Neural progenitor cell (in vitro differentiated cells): ENCODE measurements around the gene SNX11. TPM values are rescaled to one million over a fixed set of nuclear protein-coding genes. Genes with fewer than 3 reads are reported as not detected.

Source experiments
- DNase-seq: peaks from one replicate; pipeline ENCODE4 v3.0.0-alpha.2; 2016; ENCODE audit warnings: low spot score
- H2AFZ ChIP-seq: fragments of 200-600 bp; sonication (generic); replicated peaks from 2 replicates; pipeline ENCODE4 v1.6.1; 2016; ENCODE audit warnings: antibody characterized with exemption
- H3F3A ChIP-seq: fragments of 200-600 bp; sonication (generic); 2 replicates; pipeline ENCODE4 v1.6.1; 2016; ENCODE audit warnings: antibody characterized with exemption, low read depth
- H3K27ac ChIP-seq: fragments of 200-600 bp; sonication (generic); 2 replicates; pipeline ENCODE4 v1.5.1; 2016; ENCODE audit warnings: mild to moderate bottlenecking
- H3K27me3 ChIP-seq: fragments of 200-600 bp; sonication (generic); 2 replicates; pipeline ENCODE4 v1.6.1; 2016; ENCODE audit warnings: mild to moderate bottlenecking, moderate library complexity
- H3K36me3 ChIP-seq: fragments of 200-600 bp; sonication (generic); 2 replicates; pipeline ENCODE4 v1.5.1; 2016
- H3K4me1 ChIP-seq: fragments of 200-600 bp; sonication (generic); 2 replicates; pipeline ENCODE4 v1.6.1; 2016; ENCODE audit warnings: mixed run types
- H3K4me2 ChIP-seq: fragments of 200-600 bp; sonication (generic); 2 replicates; pipeline ENCODE4 v1.6.1; 2016
- H3K4me3 ChIP-seq: fragments of 200-600 bp; sonication (generic); 2 replicates; pipeline ENCODE4 v1.5.1; 2016
- H3K79me2 ChIP-seq: fragments of 200-600 bp; sonication (generic); 2 replicates; pipeline ENCODE4 v1.6.1; 2016; ENCODE audit warnings: low read depth
- H3K9ac ChIP-seq: fragments of 200-600 bp; sonication (generic); 2 replicates; pipeline ENCODE4 v1.6.1; 2016
- H3K9me3 ChIP-seq: fragments of 200-600 bp; sonication (generic); 2 replicates; pipeline ENCODE4 v1.5.1; 2016; ENCODE audit warnings: low read depth
- H4K20me1 ChIP-seq: fragments of 200-600 bp; sonication (generic); 2 replicates; pipeline ENCODE4 v1.6.1; 2016; ENCODE audit warnings: low read depth
- H3K27ac Mint-ChIP-seq: 3 replicates; pipeline ENCODE4 v1.8.0; 2021; ENCODE audit warnings: mixed read lengths
- H3K27me3 Mint-ChIP-seq: 2 replicates; pipeline ENCODE4 v1.8.0; 2022; ENCODE audit warnings: low read depth, mild to moderate bottlenecking, inconsistent platforms, moderate library complexity, mixed read lengths; ENCODE audit not compliant: insufficient read depth
- H3K36me3 Mint-ChIP-seq: 3 replicates; pipeline ENCODE4 v1.8.0; 2021; ENCODE audit warnings: mixed read lengths
- H3K4me1 Mint-ChIP-seq: 3 replicates; pipeline ENCODE4 v1.8.0; 2021; ENCODE audit warnings: mixed read lengths
- H3K4me3 Mint-ChIP-seq: 3 replicates; pipeline ENCODE4 v1.8.0; 2021; ENCODE audit warnings: mild to moderate bottlenecking, moderate library complexity, mixed read lengths
- H3K9me3 Mint-ChIP-seq: 3 replicates; pipeline ENCODE4 v1.8.0; 2020; ENCODE audit warnings: mixed read lengths
- EZH2 ChIP-seq: fragments of 200-600 bp; sonication (generic); IDR thresholded peaks from 2 replicates; pipeline ENCODE4 v1.6.1; 2017; ENCODE audit warnings: antibody characterized with exemption, mild to moderate bottlenecking, moderate library complexity
- EZH2phosphoT487 ChIP-seq: fragments of 200-600 bp; sonication (generic); IDR thresholded peaks from 2 replicates; pipeline ENCODE4 v1.6.1; 2017; ENCODE audit warnings: antibody characterized with exemption
- total RNA-seq: library from RNA; depleted of rRNA; stranded (reverse); fragments of >200 nt; gene quantifications from 2 replicates; pipeline ENCODE4 v1.2.3, GENCODE V29; 2015; ENCODE audit warnings: low replicate concordance
- TF ChIP-seq, protein P1 (sequence below): fragments of 200-600 bp; sonication (generic); IDR thresholded peaks from 2 replicates; pipeline ENCODE4 v1.5.1; 2017; ENCODE audit warnings: antibody characterized with exemption, mild to moderate bottlenecking

The SNX11 gene
- total RNA-seq, 1 donor from 2014 or later = 23.4 TPM

- Histone ChIP-seq H3K4me1 (peaks cover 8% of the 10 kb centered on the region), H3K79me2 (peaks cover 23% of the 10 kb centered on the region), H3K4me2 (no peak overlapping the region), H3K36me3 (no peaks in the 10 kb centered on the region), H2AFZ (no peak overlapping the region), H3K9ac (no peak overlapping the region), H3K27me3 (no peaks in the 10 kb centered on the region), H3K4me3 (no peak overlapping the region), H4K20me1 (peaks cover 66% of the 10 kb centered on the region), H3K9me3 (no peaks in the 10 kb centered on the region), H3F3A (peaks cover 29% of the 10 kb centered on the region), H3K27ac (no peak overlapping the region)
- Mint-ChIP-seq H3K9me3 (no peaks in the 10 kb centered on the region), H3K4me1 (peaks cover 11% of the 10 kb centered on the region), H3K27ac (no peak overlapping the region), H3K36me3 (peaks cover 53% of the 10 kb centered on the region), H3K27me3 (peaks cover 6% of the 10 kb centered on the region), H3K4me3 (no peak overlapping the region)
- no peak for DNase-seq
- TF ChIP-seq, protein P1, sequence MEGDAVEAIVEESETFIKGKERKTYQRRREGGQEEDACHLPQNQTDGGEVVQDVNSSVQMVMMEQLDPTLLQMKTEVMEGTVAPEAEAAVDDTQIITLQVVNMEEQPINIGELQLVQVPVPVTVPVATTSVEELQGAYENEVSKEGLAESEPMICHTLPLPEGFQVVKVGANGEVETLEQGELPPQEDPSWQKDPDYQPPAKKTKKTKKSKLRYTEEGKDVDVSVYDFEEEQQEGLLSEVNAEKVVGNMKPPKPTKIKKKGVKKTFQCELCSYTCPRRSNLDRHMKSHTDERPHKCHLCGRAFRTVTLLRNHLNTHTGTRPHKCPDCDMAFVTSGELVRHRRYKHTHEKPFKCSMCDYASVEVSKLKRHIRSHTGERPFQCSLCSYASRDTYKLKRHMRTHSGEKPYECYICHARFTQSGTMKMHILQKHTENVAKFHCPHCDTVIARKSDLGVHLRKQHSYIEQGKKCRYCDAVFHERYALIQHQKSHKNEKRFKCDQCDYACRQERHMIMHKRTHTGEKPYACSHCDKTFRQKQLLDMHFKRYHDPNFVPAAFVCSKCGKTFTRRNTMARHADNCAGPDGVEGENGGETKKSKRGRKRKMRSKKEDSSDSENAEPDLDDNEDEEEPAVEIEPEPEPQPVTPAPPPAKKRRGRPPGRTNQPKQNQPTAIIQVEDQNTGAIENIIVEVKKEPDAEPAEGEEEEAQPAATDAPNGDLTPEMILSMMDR = no peak
- TF ChIP-seq EZH2phosphoT487 (no peak), EZH2 (no peak)
These were observed 47.3 kb upstream of the SNX11 start for GRCh38 chr17:48060249-48060648.

GRCh38 chr17:48062273-48062672, 45.3 kb upstream of the SNX11 start:
- H3K4me1 Mint-ChIP-seq = peaks cover 13% of the 10 kb centered on the region
- no peak overlapping the region for H3K27ac Mint-ChIP-seq
- H3K36me3 Mint-ChIP-seq = peaks cover 49% of the 10 kb centered on the region
- H3K4me3 Mint-ChIP-seq = no peak overlapping the region
- no peak overlapping the region for H3K4me2 ChIP-seq
- DNase-seq = no peak
- peaks cover 3% of the 10 kb centered on the region for H3K27me3 Mint-ChIP-seq
- no peak overlapping the region for H3K4me3 ChIP-seq
- H3K27me3 ChIP-seq = no peaks in the 10 kb centered on the region
- no peaks in the 10 kb centered on the region for H3K36me3 ChIP-seq
- H3K9me3 Mint-ChIP-seq = no peaks in the 10 kb centered on the region
- TF ChIP-seq EZH2 (no peak), EZH2phosphoT487 (no peak)
- TF ChIP-seq, protein P1 = no peak
- H2AFZ ChIP-seq = no peak overlapping the region
- peaks cover 41% of the 10 kb centered on the region for H3F3A ChIP-seq
- H3K4me1 ChIP-seq = no peaks in the 10 kb centered on the region
- H3K27ac ChIP-seq = peak overlapping the region; percentile 53
- H3K9me3 ChIP-seq = no peaks in the 10 kb centered on the region
- H3K9ac ChIP-seq = no peak overlapping the region
- H3K79me2 ChIP-seq = peaks cover 10% of the 10 kb centered on the region
- peaks cover 65% of the 10 kb centered on the region for H4K20me1 ChIP-seq

DNA sequence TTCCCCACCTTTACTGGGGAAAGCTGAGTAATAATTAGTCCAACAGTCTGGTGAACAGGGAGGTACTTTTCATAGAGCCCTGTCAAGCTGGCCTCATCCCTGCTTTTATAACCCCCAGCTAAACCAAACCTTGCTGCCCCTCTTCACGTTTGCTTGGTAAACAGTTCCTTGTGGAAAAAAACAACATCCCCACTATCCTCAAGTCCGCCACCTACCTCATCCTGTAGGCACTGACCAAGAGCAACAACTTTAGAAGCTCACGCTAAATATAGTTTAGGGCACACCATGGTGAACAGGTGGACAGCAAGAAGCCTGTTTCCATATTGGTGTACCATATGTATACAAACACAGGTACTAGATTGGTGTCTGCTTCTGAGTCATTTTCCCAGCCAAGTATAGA, 42.9 kb upstream of the SNX11 start:
- Histone ChIP-seq H3K27ac (no peak overlapping the region), H3K4me1 (no peaks in the 10 kb centered on the region)
- peaks cover 3% of the 10 kb centered on the region for H3K27me3 Mint-ChIP-seq

More for the DNA sequence above, 42.9 kb upstream of the SNX11 start:
- Mint-ChIP-seq H3K27ac (no peak overlapping the region), H3K9me3 (no peaks in the 10 kb centered on the region), H3K36me3 (peaks cover 38% of the 10 kb centered on the region), H3K4me3 (no peak overlapping the region), H3K4me1 (peaks cover 13% of the 10 kb centered on the region)
- H3K4me3 ChIP-seq = no peak overlapping the region
- no peak overlapping the region for H2AFZ ChIP-seq
- TF ChIP-seq EZH2phosphoT487 = no peak
- TF ChIP-seq EZH2 = no peak
- TF ChIP-seq, protein P1 = no peak
- no peak overlapping the region for H3K4me2 ChIP-seq
- no peak overlapping the region for H3K9ac ChIP-seq
- DNase-seq = no peak
- H3K79me2 ChIP-seq = peaks cover 9% of the 10 kb centered on the region
- H4K20me1 ChIP-seq = peaks cover 67% of the 10 kb centered on the region
- H3K36me3 ChIP-seq = peaks cover 1% of the 10 kb centered on the region
- H3K27me3 ChIP-seq = no peaks in the 10 kb centered on the region
- peaks cover 57% of the 10 kb centered on the region for H3F3A ChIP-seq
- no peaks in the 10 kb centered on the region for H3K9me3 ChIP-seq
